NCI-H460 (cell line): ENCODE data around the gene IL22RA1. TPM values are rescaled to one million over a fixed set of nuclear protein-coding genes. Genes with fewer than 3 reads are reported as not detected.

Experiments
- DNase-seq: peaks from one replicate; pipeline ENCODE4 v3.0.0-alpha.2; 2016; ENCODE audit warnings: low read depth; ENCODE audit errors: extremely low read depth
- total RNA-seq: library from RNA; depleted of rRNA; stranded (reverse); fragments of >200 nt; shearing (Covaris generic); gene quantifications from 2 replicates; pipeline ENCODE4 v1.2.3, GENCODE V29; 2014

Gene IL22RA1
- total RNA-seq, 1 experiment from 2014 or later, result 1.6 TPM

DNA sequence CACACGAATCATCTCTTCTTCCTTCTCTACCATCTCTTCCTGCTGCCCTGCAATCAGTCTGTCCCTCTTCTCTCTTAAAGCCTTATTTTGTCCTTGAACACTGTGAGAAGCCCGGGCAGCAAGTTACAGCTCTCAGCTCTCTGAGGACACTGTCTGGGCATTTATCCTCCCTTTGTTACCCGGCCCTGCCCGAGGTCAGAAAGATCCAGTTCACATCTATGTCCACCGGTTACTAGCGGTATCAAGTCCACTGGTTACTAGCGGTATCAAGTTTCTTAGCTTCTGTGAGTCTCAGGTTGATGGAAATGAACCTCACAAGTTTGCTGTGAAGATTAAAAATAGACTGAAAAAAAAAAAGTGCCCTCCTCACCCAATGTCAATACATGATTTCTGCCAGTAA lies 25.3 kb upstream of the IL22RA1 start:
- DNase-seq, result no peak

DNA sequence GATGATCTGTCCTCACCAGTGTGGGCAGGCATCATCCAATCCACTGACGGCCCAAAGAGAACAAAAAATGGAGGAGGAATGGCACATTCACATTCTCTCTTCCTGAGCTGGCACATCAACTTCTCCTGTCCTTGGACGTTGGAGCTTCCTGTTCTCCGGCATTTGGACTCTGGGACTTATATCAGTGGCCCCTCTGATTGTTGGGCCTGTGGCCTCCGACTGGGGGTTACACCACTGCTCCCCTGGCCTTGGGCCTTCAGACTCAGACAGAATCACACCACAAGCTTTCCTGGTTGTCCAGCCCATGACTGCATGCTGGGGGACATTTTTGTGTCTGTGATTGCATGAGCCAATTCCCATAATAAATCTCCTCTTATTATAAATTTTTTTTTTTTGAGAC lies 24.1 kb upstream of the IL22RA1 start:
- no peak for DNase-seq

DNA sequence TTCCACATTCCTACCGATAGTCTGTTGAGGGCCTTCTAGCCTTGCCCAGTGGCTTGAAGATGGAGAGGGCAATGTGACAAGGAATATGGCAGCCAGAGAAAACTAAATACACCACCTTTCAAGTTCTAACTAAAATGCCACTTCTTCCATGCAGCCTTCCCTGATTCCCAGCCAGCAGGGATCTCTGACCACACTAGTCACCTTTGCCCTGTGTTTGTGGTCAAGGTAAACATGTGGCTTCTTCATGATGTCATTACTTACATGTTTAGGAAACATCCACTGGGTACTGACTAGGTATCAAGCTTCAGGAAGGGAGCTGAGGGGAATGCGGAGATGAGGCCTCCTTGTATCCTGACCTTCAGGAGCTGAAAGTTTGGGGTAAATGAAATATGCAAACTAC lies 22.6 kb upstream of the IL22RA1 start:
- no peak for DNase-seq

DNA sequence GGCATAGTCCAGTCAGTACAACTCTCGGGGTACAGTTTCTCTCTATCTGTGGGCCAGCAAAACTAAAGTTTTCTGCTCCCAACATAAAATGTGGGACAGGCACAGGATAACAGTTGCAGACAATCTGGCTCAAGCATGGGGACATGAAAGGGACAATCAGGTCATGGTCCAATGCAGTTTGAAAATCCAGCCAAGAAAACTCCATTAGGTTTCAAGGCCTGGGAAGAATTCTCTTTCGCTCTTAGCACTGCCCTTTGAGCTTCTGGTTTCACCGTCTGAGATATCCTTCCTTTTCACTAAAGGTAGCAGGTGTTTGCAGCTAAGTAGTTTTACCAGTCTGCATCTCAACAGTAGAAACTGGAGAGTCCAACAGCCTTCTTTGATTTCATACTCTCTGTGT lies 21.1 kb upstream of the IL22RA1 start:
- DNase-seq, result no peak

DNA sequence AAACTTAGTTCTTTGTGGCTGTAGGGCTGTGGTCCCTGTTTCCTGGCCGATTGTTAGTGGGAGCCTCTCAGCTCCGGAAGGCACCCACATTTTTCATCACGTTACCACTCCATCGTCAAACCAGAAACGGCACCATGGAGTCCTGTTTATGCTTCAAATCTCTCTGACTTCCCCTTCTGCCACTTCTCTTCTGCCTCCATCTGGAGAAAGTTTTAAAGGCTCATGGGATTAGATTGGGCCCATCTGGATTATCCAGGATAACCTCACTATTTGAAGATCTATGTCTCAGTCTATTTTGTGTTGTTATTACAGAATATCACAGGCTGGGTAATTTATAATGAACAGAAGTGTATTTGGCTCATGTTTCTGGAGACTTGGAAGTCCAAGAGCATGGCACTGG lies 19.3 kb upstream of the IL22RA1 start:
- DNase-seq, result no peak

DNA sequence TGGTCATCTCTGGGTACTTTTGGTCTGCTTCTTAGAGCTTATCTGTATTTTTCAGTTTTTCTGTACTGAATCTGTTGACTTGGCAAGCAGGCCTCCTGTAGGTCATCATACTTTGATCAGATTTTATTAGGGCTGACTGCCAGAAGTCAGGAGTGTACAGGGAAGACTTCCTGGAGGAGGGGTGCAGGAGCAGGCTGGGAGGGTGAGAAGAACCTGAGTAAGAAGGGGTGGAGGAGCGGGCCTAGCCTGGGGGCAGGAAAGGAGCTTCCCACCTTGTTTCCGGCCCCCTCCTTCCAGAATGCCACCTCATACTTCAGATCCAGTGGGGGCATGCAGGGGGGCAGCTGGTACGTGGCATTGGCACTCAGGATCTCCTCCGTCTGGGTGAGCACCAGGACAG lies 18.3 kb upstream of the IL22RA1 start:
- no peak for DNase-seq

DNA sequence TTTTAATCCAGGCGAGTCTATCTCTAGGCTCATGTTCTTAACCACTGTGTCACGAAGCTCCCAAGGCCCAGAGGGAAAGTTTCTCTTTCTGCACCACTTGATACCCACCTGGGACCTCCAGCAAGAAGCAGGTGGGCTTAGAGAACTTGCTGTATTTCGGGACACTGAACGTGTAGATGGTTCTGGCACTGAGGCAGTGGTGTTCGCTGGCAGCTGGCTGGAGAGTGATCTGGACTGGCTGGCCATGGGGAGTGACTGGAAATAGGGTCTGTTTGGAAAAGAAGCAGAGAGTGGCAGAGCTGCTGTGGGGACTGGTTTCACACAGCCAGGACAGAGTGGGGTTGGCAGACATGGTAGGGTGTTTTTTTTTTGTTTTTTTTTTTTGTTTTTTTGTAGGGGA lies 16.4 kb upstream of the IL22RA1 start:
- DNase-seq, result no peak

DNA sequence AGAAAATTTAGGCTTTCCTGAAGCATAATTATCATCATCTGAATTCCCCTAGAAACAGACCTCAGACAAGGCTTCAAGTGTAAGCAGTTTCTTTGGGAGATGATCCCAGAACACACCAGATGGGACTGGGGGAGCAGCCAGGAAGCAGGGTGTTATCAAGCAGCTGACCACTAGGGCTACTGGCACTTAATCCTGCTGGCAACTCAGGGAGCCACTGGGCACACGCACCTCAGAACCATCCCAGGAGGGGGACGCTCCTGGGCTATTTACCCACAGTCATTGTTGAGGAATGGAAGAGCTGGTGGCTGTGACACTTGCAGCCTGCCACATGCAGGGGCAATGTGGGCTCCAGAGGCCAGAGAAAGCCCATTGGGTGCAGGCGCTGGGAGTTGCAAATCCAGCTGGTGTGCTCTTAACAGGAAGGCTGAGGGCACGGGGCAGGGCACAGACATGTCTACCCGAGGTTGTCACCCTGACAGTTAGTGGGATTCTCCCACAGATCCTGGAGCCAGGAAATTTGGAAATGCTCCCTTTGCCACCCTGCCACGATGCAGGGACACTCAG lies 15.1 kb upstream of the IL22RA1 start:
- DNase-seq, result no peak

DNA sequence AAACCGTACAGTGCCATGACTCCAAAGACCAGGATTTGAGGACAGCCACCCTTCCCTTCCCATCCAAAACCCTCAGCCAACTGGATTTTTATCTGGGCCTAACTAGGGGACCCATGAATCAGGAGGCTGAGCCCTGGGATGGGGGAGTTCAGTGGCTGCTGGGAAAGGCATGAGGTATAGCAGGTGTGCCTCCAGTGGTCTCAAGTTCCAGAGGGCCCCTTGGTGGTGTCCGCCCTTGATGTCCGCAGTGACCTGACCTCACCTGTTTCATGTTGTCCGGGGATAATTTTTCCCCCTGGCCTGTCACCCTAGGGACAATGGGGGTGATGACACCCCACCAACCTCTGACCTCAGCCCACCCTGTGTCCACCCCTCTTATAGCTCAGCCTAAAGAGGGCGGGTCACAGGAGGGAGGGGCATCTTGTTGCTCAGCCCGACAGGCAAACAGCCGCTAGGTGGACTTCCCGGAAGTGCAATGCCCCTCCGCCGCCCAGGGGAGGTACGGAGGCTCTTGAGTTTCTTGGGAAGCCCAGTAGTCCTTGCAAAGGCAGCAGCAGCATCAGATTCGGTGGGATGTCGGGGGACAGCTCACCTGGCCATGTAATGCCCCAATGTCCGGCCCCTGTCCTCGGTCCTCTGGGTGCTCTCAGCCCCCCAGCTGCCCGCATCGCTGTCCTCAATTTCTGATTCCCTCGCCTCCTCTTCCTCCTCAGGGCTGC lies 13.8 kb upstream of the IL22RA1 start:
- DNase-seq, result no peak

DNA sequence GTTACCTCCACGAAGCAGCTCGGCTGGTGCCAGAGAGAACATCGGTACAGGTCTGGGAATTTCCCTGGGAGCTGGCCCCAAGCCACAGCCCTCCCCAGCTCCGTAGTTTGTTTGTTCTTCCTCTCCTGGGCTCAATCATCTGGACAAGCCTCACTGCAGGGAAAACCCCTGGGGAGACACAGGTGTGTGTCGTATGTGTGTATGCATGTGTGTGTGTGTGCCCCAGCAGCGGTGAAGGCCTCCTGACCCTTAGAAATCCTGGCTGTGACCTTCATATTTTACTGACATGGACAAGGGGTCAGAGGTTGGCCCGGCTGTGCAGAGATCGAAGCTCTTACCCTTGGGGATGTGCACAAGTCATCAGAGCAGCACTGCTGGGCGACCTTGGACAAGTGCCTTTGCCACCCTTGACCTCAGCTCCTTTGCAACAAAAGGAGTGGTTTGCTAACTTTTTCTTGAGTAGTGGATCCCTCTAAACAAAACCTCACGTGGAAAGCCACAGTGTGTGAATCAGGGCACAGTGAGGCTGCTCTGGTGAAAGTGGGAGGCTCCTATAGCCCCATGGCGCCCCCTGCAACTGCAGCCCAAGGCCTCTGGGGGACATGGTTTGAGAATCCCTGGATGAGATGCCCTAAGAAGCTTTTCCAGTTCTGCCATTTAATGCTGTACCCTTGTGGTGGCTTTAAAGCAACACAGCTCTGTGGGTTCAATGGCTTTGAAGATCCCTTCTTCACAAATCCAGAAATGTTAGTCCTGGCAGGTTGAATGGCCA lies 12.3 kb upstream of the IL22RA1 start:
- no peak for DNase-seq

DNA sequence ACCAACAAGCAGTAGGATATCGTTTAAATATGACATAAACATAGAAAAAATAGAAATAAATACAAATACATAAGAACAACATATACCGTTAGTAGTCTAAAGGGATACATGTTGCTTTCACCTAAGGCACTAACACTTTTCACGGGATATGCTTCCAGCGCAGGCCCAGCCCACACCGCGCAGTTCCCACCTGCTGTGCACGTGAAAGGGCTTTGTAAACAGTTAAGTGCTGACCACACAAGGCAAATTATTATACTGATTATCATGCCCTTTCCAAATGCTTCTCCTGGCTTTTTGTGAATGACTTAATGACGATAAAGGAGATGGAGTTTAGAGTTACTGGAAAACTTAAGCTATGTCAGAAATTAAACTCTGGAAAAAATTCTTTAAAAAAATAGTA lies 11.3 kb upstream of the IL22RA1 start:
- no peak for DNase-seq

DNA sequence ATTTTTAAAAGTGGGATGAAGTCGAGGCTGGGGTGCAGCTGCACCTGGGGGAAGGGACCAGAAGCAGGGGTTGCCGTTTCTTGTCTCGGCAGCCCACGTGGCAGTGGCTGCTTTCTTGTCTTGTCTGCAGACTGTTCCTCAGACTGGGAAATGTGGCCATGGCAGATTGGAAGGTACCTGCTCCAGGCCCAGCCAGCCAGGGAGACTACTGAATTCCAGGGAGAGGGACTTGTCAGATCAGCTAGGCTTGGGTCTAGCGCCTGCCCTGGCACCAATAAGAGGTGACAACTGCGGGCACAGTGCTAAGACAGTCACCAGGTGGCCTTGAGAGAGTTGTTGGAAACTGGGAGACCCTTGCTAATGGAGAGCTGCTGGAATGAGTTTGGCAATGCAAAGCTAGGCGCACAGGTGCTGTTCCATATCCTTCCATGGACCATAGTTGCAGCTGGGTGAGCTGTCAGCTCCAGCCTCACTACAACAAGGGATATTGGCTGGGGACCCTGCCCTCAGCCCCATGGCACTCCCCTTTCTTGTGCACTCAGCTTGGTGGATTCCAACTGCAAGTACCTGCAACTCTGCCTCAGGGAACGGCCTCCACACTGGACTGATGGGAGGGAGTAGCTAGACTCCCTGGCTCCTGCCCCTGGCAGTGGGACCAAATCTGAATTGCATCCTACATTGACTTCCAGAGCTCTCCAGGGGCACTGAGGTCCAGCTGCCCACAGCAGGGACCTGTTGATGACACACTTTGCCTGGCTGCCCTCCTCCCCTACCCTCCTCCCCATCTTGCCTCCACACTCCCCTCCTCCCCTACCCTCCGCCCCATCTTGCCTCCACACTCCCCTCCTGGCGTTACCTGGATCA lies 9.9 kb upstream of the IL22RA1 start:
- no peak for DNase-seq

DNA sequence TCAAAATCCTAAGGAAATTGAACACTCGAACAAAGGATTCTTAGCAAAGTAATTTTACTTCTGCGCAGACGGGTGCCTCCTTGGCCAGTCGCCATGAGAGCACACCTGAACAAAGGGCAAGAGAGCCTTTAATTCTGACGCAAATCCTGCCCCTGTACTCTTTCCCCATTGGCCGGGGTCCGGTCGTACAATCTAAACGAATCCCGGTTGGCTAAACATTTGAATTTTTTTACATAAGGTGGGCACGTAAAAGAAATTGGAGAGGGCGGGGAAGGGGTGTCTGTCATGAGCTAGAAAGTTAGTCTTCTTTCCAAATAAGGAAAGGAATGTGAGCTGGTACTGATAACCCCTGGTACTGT lies 8.2 kb upstream of the IL22RA1 start:
- DNase-seq, result no peak

DNA sequence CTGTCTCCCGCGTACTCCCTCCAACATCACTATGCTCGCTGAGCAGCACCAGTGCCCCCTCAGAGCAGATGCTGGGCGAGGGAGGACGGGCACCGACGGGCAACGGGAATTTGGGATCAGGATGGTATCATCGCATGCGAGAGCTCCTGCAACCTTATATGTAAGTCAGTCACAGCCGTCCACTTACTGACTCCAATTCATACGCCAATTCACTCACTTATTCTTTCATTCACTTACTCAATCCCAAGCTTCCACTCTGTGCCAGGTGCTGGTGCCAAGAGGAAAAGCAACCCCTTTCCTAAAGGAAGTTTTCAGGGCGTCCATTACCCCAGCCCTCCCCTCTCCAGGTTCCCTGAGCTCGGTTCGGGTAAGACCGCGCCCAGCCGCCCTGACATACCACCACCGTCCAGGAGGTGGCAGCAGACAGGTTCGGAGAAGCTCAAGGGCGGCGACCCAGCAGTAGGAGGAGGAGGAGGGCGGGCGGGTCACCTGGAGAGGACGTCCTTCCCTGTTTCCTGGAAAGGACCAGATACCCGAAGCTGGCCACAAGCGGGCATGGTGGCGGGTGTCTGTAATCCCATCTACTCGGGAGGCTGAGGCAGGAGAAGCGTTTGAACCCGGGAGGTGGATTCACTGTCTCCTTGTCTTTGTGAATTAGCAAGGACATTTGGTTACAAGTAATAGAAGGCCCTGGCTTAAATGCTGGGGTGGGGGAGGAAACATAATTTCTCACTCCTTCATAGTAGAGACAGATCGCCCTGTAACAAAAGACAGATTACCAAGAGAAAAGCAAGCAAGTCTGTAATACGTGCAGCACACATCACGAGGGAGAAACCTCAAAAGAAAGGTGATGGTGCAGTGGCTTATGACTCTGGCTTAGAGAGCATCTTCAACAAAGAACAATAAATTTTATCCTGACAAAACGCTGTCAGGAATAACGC lies 7.6 kb upstream of the IL22RA1 start:
- peak; percentile 74 for DNase-seq

DNA sequence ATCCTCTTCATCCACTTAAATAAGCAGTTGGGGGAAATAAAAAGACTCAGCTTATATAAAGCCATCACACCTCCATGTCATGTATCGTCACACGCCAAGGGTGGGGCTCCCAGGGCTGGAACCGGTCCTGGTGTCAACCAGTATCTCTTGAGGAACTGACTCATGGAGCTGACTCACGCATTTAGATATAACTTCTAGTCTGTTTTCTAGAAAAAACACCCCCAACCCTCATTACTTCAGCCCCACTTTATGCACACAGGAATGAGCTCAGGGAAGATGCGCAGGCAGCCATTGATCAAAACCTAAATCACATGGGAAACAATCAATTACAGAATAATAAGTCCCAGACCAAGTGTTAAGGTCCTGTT lies 6.9 kb upstream of the IL22RA1 start:
- DNase-seq, result peak; percentile 85

DNA sequence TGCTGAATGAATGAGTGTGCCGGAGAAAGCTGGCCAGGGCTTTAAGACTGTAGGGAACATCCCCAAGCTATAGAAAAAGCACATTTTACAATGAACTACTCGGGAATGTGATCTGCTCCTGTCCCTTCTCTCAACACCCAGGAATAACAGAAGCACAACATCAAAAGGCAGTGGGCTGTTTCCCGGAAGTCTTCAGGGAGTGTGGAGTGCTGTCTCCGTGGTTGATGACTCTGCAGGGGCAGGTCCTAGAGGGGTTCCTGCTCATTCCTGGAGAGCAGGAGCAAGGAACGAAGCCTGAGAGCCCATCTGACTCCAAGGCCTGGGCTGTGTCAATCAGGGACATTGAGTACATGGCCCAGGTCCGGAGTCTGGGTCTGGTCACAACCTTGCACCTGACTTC lies 4.9 kb upstream of the IL22RA1 start:
- no peak for DNase-seq

DNA sequence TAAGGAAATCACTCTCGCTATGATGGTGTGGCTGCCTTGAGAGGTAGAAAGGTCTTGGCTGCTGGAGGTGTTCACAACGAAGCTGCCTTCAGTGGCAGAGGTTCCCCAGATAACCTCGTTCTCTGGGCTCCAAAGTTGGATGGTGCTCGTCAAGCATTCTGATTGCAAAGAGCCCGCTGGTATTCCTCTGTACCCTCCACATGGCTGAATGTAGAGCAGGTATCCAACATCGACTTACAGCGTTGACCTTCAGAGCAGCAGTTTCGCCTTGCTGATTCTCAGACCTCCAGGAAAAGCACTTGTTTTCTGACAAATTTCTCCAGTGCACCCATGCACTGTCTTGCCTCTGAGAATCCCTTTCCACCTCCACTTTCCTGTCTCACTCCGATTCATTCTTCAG lies 4.3 kb upstream of the IL22RA1 start:
- no peak for DNase-seq

DNA sequence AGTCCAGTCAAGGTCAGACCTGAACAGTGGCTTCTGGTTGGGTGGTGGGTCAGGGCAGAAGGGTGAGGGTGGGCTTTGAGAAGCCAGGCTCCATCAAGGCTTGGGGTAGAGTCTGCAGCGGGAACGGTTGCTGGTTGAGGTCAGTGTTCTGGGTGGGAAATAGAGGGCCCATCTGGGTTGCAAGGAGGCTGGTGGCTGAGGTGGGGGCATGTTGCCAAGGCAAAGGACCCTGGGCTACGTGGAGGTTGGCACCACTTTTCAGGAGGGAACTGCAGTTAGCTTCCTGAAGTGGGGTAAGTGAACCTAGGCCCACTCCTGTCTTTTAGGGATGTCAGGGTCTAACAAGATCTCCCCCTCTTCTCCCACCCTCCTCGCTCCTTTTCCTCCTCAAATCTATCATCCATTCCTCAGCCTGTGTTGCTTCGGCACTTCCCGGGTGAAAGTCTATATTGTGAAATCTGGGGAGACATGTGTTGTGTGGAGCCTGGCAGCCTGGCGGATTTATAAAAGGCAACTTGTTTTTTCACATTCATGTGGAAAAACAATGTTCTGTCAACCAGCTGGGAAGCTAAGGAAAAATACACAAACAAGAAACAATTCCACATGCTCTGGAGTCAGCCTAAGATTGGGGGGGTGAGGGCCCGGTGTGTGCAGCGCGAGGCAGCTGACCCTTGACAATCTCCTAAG lies 1.5 kb downstream of the IL22RA1 start:
- DNase-seq, result no peak

DNA sequence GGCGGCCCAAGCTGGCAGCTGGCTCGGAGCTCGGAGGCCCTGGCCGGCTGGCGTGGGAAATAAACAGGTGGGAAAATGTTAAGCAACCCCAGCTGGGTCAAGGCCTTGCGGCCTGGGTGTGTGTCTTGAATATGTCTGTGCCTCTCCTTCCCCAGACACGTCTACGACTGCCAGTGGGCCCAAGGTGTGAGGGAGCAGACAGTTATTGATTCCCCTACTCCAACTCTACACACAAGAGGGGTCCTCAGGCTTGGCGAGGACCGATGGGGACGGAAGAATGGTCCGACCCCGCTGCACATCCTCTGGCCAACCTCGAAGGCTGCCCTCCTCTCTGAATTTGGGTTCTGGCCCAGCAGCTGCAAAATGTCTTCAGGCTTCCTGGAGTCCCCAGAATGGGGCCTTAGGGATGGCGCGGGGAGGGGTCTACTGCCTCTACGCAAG lies 2.2 kb downstream of the IL22RA1 start:
- no peak for DNase-seq
